HG02884 (cell line): ENCODE measurements around the gene SLC27A2.
"Not testable (repeated sequence)": the region's sequence is repeated elsewhere in the genome, so short reads cannot be mapped to it uniquely, and the experiment has no call there.

Source experiments
- ATAC-seq: cut with Tn5 transposase; IDR thresholded peaks from one replicate; pipeline ENCODE4 v1.9.1; 2021; ENCODE audit warnings: mild to moderate bottlenecking, moderate library complexity; ENCODE audit not compliant: unreplicated experiment

The SLC27A2 gene

GRCh38 chr15:50163719-50164410 lies 18.1 kb upstream of the SLC27A2 start:
- no peak for ATAC-seq

- no peak for ATAC-seq
These were observed 17.5 kb upstream of the SLC27A2 start for GRCh38 chr15:50164458-50164857.

GRCh38 chr15:50166216-50166615 lies 15.8 kb upstream of the SLC27A2 start:
- no peak for ATAC-seq

- ATAC-seq, result no peak
These were observed 14.9 kb upstream of the SLC27A2 start for GRCh38 chr15:50167110-50167509.

DNA sequence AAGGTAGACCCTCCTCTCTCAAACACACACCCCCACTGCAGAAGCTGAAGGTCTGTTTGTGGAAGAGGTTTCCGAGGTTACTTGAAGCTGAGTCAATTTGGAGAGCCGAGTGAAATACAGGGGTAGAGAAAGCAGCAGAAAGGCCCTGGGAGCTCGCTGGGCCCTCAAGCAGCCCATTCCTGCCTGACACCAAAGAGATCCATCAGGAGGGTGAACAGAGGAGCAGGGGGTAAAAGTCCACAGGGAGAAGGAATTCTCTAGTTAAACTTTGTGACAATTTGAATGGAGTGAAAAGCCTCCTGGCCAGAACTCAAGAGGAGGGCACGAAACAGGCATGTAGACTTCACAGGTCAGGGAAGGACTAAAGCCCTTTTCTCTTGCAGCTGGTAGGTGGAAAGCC lies 13.6 kb upstream of the SLC27A2 start:
- no peak for ATAC-seq

GRCh38 chr15:50168783-50169411 lies 13.1 kb upstream of the SLC27A2 start:
- ATAC-seq, result no peak

- ATAC-seq, result not testable (repeated sequence)
These were observed 9.6 kb upstream of the SLC27A2 start for GRCh38 chr15:50172360-50172895.

GRCh38 chr15:50176869-50177268 lies 5.1 kb upstream of the SLC27A2 start:
- no peak for ATAC-seq

DNA sequence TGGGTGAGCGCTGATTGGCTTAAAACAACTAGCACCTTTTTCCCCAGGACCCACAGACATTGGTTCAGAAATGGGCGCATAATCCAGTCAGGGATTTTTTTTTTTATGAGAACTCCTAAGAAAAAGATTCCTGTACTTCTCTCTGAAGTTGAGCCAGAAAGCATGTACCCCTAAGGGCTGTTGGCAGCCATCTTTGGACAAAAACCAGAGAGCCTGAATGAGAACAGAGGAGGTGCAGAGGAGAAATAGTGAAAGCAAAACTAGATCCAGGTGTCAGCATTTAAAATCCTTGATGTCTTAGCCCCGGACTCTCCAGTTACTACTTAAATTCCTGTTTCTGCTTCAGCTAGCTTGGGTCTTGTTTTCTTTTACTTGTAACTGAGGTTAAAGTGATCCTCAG lies 1.9 kb upstream of the SLC27A2 start:
- ATAC-seq, result no peak

DNA sequence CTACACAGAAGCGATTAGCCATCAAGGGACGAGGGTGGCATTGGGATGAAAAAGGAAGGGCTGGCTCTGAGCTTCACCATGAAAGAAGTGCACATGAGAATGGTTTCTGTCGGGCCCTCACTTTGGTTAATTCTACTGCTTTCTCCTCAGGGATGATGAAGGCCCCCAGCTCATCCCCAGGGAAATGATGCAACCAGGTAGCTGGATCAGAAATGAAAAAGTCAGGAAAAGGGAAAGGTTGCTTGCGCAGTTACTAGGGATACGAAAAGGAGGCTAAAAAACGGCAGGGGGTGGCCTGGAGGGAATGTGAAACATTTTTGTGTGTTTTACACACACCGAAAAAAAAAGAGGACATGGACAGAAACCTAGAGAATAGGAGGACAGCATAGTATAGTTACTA lies 1.4 kb upstream of the SLC27A2 start:
- no peak for ATAC-seq

DNA sequence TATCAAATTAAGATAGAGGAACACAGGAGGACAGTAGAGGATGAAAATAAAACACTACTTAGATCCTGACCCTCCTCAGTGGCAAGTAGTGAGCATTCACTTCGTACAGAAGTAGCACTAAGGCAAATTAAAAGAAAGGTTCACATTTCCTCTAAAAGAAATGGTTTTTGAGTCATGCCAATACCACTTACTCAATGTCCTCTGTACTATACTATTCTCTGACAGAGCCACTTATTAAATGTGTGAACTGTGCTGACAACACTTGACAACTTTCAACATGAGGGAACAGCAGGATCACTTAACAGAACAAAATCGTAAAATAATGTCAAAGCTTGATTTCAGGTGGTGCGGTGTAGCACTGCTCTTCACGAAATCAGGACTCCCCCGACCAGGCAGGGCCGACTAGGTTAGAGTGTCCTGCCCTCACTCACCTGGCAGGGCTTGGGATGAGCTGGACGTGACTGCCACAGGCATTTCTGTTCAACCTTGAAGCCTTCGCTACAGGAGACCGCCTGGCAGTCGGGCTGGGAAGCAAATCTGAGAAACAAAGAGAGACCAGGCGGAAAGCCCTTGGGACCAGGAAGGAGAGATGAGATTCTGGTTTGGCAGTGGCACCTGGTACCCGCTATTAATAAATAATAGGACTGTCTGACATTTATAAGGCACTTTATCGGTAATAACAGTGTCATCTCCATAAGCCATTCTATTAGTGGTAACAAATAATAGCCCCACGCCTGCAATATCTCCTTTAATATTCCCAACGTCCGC lies 611 bp upstream of the SLC27A2 start:
- ATAC-seq, result no peak

DNA sequence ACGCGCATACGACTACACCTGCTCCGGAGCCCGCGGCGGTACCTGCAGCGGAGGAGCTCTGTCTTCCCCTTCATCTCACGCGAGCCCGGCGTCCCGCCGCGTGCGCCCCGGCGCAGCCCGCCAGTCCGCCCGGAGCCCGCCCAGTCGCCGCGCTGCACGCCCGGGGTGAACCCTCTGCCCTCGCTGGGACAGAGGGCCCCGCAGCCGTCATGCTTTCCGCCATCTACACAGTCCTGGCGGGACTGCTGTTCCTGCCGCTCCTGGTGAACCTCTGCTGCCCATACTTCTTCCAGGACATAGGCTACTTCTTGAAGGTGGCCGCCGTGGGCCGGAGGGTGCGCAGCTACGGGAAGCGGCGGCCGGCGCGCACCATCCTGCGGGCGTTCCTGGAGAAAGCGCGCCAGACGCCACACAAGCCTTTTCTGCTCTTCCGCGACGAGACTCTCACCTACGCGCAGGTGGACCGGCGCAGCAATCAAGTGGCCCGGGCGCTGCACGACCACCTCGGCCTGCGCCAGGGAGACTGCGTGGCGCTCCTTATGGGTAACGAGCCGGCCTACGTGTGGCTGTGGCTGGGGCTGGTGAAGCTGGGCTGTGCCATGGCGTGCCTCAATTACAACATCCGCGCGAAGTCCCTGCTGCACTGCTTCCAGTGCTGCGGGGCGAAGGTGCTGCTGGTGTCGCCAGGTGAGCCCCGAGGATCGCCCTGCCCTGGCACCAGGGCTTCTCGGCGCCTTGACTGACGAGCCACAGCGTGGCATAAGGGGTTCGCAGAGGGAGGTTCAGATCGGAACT lies 420 bp downstream of the SLC27A2 start:
- ATAC-seq, result peak; percentile 44

DNA sequence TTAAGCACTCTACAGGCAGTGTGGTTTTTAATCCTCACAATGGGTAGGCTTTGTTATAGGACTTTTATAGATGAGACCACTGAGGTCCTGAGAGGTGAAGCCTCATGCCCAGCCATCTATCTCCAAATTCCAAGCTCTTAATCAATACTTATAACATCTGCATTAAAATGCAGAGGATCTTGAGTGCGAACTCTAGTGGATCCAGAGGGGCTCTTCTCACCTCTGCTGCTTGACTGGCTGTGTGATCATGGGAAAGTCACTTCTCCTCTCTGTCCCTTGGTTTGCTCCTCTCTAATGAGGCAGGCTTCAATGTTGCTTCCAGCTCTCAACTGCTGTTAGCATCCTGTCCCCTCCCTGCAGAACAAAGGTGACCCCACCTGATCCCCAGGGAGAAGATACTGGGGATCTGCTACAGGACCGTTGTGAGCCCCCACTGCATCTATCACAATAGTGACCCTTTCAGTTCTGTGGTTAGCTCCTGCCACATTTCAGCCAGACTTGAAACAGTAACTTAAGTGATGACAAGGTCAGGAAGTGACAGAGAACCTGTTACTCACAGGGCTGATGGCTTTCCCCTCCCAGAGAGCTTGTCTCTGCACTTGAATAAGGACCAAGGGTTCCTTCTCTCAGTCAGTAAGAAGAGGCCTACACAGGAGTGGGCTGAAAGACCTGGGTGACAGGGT lies 1.3 kb downstream of the SLC27A2 start:
- no peak for ATAC-seq

- ATAC-seq, result no peak
These were observed 3.0 kb downstream of the SLC27A2 start for GRCh38 chr15:50184863-50185504.

DNA sequence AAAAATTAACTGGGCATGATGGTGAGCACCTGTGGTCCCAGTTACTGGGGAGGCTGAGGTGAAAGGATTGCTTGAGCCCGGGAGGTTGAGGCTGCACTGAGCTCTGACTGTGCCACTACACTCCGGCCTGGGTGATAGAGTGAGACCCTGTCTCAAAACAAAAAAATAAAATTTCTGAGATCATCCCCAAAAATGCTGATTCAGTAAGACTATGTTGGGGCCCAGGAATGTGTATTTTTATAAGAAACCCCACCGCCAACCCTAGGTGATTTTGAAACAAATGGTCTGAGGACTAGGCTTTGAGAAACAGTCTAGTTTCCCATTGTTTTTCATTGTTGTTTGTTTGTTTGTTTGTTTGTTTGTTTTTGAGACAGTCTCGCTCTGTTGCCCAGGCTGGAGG lies 4.1 kb downstream of the SLC27A2 start:
- ATAC-seq, result no peak

DNA sequence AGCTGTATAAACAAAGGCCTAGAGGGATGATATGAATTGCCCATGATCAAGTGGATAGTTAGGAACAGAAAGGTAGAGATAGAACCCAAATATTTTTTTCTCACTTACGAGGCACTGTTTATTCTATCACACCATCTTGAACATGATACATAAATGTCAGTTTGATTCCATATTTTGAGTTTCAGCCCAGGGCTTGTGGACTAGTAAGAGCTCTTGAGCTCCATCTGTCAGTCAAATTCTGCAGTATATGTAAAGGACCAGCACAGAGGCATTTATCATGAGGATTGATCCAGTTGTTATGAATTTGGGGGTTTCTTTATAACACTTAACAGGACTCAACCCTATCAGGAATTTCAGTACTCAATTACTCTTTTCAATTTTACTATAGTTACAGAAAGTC lies 4.8 kb downstream of the SLC27A2 start:
- no peak for ATAC-seq

DNA sequence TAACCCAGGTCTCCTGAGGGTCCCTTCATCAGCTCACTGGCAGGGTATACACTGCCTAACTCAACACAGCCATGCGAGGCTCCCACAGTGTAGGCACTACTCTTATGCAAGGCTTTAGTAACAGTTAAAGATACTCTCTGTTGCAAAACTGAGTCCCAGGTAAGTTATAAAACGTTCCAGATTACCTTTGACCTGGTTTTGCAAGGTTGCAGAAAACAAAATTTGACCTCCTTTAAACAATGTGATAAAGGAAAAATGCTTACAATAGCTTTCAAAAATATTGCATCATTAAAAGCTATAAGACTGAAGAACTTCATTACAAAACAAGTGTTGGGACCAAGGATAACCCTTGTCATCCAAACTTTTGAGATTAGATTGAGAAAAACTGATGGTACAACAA lies 5.5 kb downstream of the SLC27A2 start:
- no peak for ATAC-seq

DNA sequence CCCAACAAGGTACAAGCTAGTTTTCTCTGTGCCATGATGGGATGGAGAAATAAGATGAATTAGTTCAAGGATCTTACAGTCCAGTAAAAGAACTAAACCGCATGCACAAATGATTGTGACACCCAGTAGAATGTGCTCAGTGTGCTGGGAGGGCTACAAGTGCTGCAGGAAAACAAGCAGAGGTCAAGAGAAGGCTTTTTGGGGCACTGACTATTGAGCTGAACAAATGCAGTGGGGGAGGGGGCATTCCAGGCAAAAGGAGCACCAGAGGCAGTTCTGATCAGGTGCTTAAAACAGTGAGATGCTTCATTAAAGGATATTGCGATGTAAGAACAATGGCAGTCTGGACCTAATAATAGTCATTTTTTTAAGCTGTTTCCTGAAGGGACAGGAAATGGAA lies 6.0 kb downstream of the SLC27A2 start:
- ATAC-seq, result no peak

- ATAC-seq, result not testable (repeated sequence)
These were observed 6.8 kb downstream of the SLC27A2 start for GRCh38 chr15:50188793-50189192.

DNA sequence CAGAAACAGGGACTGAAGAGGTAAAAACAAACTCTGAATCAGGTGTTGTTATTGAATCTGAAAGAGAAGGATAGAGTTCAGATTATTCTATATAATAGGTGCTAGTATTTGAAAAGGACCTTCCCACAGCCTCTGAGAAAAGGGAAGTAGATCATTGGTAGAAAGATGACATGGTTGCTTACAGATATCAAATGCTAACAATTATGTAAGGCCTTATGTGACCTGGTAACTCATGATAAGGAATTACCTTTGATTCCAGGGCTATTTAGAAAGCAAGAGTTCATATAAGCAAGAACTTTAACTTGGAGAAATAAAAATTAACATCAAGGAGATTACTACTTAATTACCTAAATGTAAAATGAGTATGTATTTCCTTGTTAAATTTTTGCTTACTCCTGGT lies 7.6 kb downstream of the SLC27A2 start:
- no peak for ATAC-seq
